ENCODE results near the gene EIF4G1. TPM values are rescaled to one million over a fixed set of nuclear protein-coding genes. Genes with fewer than 3 reads are reported as not detected.

EIF4G1 gene
- total and polyA plus RNA-seq, 5 donors: 203 to 301 (median 245) TPM

GRCh38 chr3:184360070-184360928, 45.9 kb downstream of the EIF4G1 start:
- no peak overlapping the region for H3K27ac ChIP-seq (ENCODE audit: low read length)
- ATAC-seq (no peak), DNase-seq (no peak)
- no peaks in the 10 kb centered on the region for H3K27me3 ChIP-seq (ENCODE audit: control insufficient read depth, insufficient read depth)
- no peaks in the 10 kb centered on the region for H3K9me3 ChIP-seq (ENCODE audit: control insufficient read depth, low read length)
- H3K4me3 ChIP-seq (ENCODE audit: low read length): peak overlapping the region; percentile 81
- WGBS: 72% methylated on average over 12 of the region's 12 CpGs
- intact Hi-C loops (cut with DNase I): no loop called here
- H3K4me1 ChIP-seq (ENCODE audit: control insufficient read depth, insufficient read depth, low read length): peaks cover 10% of the 10 kb centered on the region

- H3K27me3 ChIP-seq (ENCODE audit: control insufficient read depth, insufficient read depth): no peaks in the 10 kb centered on the region
- WGBS: 8% methylated on average over 24 of the region's 24 CpGs
- ATAC-seq (no peak), DNase-seq (no peak)
- peak overlapping the region; percentile 81 for H3K4me3 ChIP-seq (ENCODE audit: low read length)
- intact Hi-C loops (cut with DNase I): no loop called here
- no peaks in the 10 kb centered on the region for H3K9me3 ChIP-seq (ENCODE audit: control insufficient read depth, low read length)
- H3K4me1 ChIP-seq (ENCODE audit: control insufficient read depth, insufficient read depth, low read length): peaks cover 10% of the 10 kb centered on the region
- H3K27ac ChIP-seq (ENCODE audit: low read length): peak overlapping the region; percentile 66
Observed at GRCh38 chr3:184360929-184361531, 46.6 kb downstream of the EIF4G1 start.

GRCh38 chr3:184361532-184361931, 47.1 kb downstream of the EIF4G1 start, which contains the start of the genes CLCN2 and POLR2H:
CLCN2 (minus strand) TSS chr3:184361605; CDS start chr3:184361479, 126 bp downstream.
POLR2H (plus strand) TSS chr3:184361710; CDS start chr3:184363493, 1,783 bp downstream.
- ATAC-seq (peak; percentile 70 to 72), DNase-seq (peak; percentile 65 to 86 (median 84))
- H3K4me1 ChIP-seq (ENCODE audit: control insufficient read depth, insufficient read depth, low read length): peaks cover 10% of the 10 kb centered on the region
- intact Hi-C loops (cut with DNase I): no loop called here
- under 1% methylated on average over 56 of the region's 56 CpGs for WGBS
- no peaks in the 10 kb centered on the region for H3K27me3 ChIP-seq (ENCODE audit: control insufficient read depth, insufficient read depth)
- H3K9me3 ChIP-seq (ENCODE audit: control insufficient read depth, low read length): no peaks in the 10 kb centered on the region
- H3K4me3 ChIP-seq (ENCODE audit: low read length): peak within 1 kb of the TSS; percentile 81
- peak within 1 kb of the TSS; percentile 95 for H3K27ac ChIP-seq (ENCODE audit: low read length)

DNA sequence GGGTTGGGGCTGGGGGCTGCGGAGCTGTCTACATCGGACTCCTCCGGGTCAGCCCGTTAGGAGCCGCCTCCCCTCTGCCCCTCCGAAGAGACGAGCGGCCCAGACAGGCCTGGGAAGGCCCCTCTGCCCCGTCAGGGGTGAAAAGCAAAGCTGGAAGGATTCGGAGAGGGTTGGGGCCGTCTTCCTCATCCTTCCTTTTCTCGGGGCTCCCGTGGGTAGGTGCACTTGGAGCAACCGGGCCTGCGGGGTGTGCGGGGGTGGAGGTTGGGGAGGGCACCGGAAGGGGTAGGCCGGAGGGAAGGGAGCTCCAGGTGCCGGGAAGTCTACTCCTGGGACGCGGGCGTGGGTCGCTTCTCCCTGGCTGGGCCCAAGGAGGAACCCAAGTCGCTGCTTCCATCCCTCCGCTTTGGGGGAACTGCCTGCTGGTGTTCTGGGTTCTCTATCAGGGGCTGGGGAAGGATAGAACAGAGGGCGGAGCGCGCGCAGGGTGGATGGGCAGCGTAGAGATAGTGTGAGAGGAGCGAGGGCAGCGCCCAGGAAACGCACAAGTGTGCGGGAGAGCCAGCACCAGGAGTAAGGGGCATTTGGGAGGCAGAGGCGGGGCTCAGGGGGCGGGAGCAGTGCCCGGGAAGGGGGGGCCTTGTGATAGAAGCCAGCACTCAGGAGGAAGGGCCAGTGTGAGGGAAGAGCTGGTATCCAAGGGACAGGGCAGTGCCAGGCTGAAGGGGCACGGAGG, 47.7 kb downstream of the EIF4G1 start:
- Histone ChIP-seq H3K4me1 (ENCODE audit: control insufficient read depth, insufficient read depth, low read length) (peaks cover 10% of the 10 kb centered on the region), H3K4me3 (ENCODE audit: low read length) (peak overlapping the region; percentile 81), H3K9me3 (ENCODE audit: control insufficient read depth, low read length) (no peaks in the 10 kb centered on the region), H3K27me3 (ENCODE audit: control insufficient read depth, insufficient read depth) (no peaks in the 10 kb centered on the region), H3K27ac (ENCODE audit: low read length) (peak overlapping the region; percentile 95)
- intact Hi-C loops (cut with DNase I): loop anchor here in 1 of 4 donors (2.0 kb wide), 1 partner anchor 47 kb away; the partner anchor contains the start of gene EIF4G1
- under 1% methylated on average over 38 of the region's 38 CpGs for WGBS
- ATAC-seq (peak; percentile 51 to 62), DNase-seq (peak; percentile 79 to 90 (median 88))

GRCh38 chr3:184362668-184363546, 48.5 kb downstream of the EIF4G1 start:
- under 1% methylated on average over 68 of the region's 68 CpGs for WGBS
- Histone ChIP-seq H3K9me3 (ENCODE audit: control insufficient read depth, low read length) (no peaks in the 10 kb centered on the region), H3K4me3 (ENCODE audit: low read length) (peak overlapping the region; percentile 81), H3K27ac (ENCODE audit: low read length) (peak overlapping the region; percentile 95), H3K4me1 (ENCODE audit: control insufficient read depth, insufficient read depth, low read length) (peaks cover 10% of the 10 kb centered on the region), H3K27me3 (ENCODE audit: control insufficient read depth, insufficient read depth) (no peaks in the 10 kb centered on the region)
- ATAC-seq (peak; percentile 83 to 87), DNase-seq (peak; percentile 96 to 98 (median 97))
- intact Hi-C loops (cut with DNase I): loop anchor here in 1 of 4 donors (2.0 kb wide), 1 partner anchor 48 kb away; the partner anchor contains the start of gene EIF4G1

DNA sequence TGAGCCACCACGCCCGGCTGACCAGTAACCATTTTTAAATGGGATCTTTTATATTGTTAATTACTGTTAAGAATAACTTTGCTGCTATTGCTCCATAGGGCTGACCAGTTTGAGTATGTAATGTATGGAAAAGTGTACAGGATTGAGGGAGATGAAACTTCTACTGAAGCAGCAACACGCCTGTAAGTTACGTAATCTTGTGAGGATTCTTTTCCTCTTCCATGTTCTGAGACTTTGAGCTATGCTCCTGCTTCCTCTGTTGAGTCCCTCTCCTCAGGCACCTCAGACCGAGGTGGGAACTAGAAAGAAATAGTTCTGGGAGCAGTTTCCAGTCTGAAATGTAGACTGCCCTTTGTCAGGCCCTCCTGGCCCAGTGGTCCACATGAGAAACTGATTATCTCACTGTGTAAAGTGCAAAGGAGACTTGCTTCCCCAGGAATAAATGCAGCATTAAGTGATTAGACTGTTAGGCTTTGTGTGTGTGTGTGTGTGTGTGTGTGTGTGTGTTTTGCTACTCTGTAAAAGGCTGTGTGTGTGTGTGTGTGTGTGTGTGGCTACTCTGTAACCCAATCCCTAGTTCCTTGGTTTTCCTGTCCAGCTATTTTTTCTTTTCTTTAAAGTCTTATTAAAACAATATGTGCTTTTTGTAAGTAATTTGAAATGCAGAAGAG, 52.3 kb downstream of the EIF4G1 start:
- Histone ChIP-seq H3K9me3 (ENCODE audit: control insufficient read depth, low read length) (no peaks in the 10 kb centered on the region), H3K4me1 (ENCODE audit: control insufficient read depth, insufficient read depth, low read length) (peaks cover 6% of the 10 kb centered on the region), H3K27me3 (ENCODE audit: control insufficient read depth, insufficient read depth) (no peaks in the 10 kb centered on the region), H3K4me3 (ENCODE audit: low read length) (no peak overlapping the region), H3K27ac (ENCODE audit: low read length) (no peak overlapping the region)
- 85% methylated on average over 5 of the region's 5 CpGs for WGBS
- intact Hi-C loops (cut with DNase I): no loop called here
- no peak for DNase-seq
- no peak for ATAC-seq

GRCh38 chr3:184368116-184368515, 53.7 kb downstream of the EIF4G1 start:
- no peak for DNase-seq
- 75% methylated on average over 9 of the region's 9 CpGs for WGBS

GRCh38 chr3:184368586-184369183, 54.3 kb downstream of the EIF4G1 start:
- Histone ChIP-seq H3K9me3 (ENCODE audit: control insufficient read depth, low read length) (no peaks in the 10 kb centered on the region), H3K27ac (ENCODE audit: low read length) (peak overlapping the region; percentile 39), H3K4me1 (ENCODE audit: control insufficient read depth, insufficient read depth, low read length) (peaks cover 6% of the 10 kb centered on the region), H3K4me3 (ENCODE audit: low read length) (no peak overlapping the region), H3K27me3 (ENCODE audit: control insufficient read depth, insufficient read depth) (no peaks in the 10 kb centered on the region)
- intact Hi-C loops (cut with DNase I): no loop called here
- DNase-seq (peak in 2 of 3 donors; percentile 63 to 83), ATAC-seq (peak; percentile 31 to 45)
- 39% methylated on average over 3 of the region's 3 CpGs for WGBS

More at GRCh38 chr3:184368116-184368515, 53.7 kb downstream of the EIF4G1 start:
- Histone ChIP-seq H3K4me3 (ENCODE audit: low read length) (no peak overlapping the region), H3K9me3 (ENCODE audit: control insufficient read depth, low read length) (no peaks in the 10 kb centered on the region), H3K27ac (ENCODE audit: low read length) (no peak overlapping the region), H3K4me1 (ENCODE audit: control insufficient read depth, insufficient read depth, low read length) (peaks cover 6% of the 10 kb centered on the region), H3K27me3 (ENCODE audit: control insufficient read depth, insufficient read depth) (no peaks in the 10 kb centered on the region)
- intact Hi-C loops (cut with DNase I): no loop called here
- no peak for ATAC-seq

GRCh38 chr3:184371570-184372018, 57.2 kb downstream of the EIF4G1 start:
- DNase-seq (peak; percentile 83 to 91 (median 90)), ATAC-seq (peak; percentile 87 to 90)
- no peaks in the 10 kb centered on the region for H3K9me3 ChIP-seq (ENCODE audit: control insufficient read depth, low read length)
- intact Hi-C loops (cut with DNase I): loop anchor here (2.0 to 10.0 kb wide), 4 partner anchors 143 to 173 kb away; no protein-coding TSS in a partner anchor
- no peaks in the 10 kb centered on the region for H3K27me3 ChIP-seq (ENCODE audit: control insufficient read depth, insufficient read depth)
- H3K27ac ChIP-seq (ENCODE audit: low read length): no peak overlapping the region
- 51% methylated on average over 5 of the region's 5 CpGs for WGBS
- peaks cover 6% of the 10 kb centered on the region for H3K4me1 ChIP-seq (ENCODE audit: control insufficient read depth, insufficient read depth, low read length)
- no peak overlapping the region for H3K4me3 ChIP-seq (ENCODE audit: low read length)

Measured in right cardiac atrium (tissue), 5 donors.